GM12865 (cell line): Measurements from ENCODE around the gene AMZ2.

Source experiments
- DNase-seq: peaks from one replicate; pipeline ENCODE4 v3.0.0; 2010; ENCODE audit warnings: low read depth
- H3K4me3 ChIP-seq: 2 replicates; pipeline ENCODE4 v1.5.1; 2011; ENCODE audit warnings: mild to moderate bottlenecking, low read depth, low read length, control low read depth
- TF ChIP-seq, protein P1 (sequence below): IDR thresholded peaks from 2 replicates; pipeline ENCODE4 v1.5.1; 2011; ENCODE audit warnings: low read length, control low read depth, low read depth, inconsistent platforms; ENCODE audit not compliant: insufficient read depth; ENCODE audit errors: missing control alignments

AMZ2 gene

DNA sequence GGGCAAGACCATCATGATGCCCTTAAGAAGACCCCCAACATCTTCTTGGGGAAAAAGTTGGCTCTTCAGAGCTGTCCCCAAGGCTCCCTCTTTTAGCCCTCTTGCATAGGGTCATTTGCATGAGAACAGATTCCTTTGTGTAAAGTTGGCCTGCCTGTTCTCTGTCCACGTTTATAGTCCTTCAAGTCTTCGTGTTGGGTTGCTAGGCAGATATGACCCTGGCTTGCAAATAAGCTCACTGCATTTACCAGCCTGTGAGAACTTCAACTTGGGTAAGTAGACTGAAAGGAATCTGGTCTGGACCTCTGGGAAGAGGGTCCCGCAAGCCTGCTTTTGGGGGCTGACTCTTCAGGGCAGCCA, 46.3 kb downstream of the AMZ2 start:
- peak; percentile 16 for DNase-seq

DNA sequence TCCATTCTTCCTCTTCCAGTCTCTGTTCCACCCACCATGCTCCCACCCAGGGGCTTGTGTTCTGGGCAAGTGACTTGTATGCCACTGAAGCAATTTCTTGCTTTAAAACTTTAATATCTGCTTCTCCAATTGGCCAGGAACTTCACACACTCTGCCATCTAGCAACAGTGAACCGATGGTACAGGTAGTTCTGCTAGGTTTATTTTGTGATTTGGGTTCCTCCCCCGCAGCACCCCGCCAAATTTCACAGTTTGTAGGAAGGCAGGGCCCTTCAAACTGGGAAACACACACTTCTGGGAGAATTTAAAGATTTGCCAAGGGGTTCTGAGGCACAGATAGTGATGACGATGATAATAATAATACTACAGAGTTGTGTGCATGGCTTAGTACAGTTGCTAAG, 46.8 kb downstream of the AMZ2 start:
- H3K4me3 ChIP-seq, result no peak overlapping the region
- TF ChIP-seq, protein P1, sequence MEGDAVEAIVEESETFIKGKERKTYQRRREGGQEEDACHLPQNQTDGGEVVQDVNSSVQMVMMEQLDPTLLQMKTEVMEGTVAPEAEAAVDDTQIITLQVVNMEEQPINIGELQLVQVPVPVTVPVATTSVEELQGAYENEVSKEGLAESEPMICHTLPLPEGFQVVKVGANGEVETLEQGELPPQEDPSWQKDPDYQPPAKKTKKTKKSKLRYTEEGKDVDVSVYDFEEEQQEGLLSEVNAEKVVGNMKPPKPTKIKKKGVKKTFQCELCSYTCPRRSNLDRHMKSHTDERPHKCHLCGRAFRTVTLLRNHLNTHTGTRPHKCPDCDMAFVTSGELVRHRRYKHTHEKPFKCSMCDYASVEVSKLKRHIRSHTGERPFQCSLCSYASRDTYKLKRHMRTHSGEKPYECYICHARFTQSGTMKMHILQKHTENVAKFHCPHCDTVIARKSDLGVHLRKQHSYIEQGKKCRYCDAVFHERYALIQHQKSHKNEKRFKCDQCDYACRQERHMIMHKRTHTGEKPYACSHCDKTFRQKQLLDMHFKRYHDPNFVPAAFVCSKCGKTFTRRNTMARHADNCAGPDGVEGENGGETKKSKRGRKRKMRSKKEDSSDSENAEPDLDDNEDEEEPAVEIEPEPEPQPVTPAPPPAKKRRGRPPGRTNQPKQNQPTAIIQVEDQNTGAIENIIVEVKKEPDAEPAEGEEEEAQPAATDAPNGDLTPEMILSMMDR, result no peak
- DNase-seq, result no peak

More for the DNA sequence above, 46.3 kb downstream of the AMZ2 start:
- no peak overlapping the region for H3K4me3 ChIP-seq
- TF ChIP-seq, protein P1, result no peak

DNA sequence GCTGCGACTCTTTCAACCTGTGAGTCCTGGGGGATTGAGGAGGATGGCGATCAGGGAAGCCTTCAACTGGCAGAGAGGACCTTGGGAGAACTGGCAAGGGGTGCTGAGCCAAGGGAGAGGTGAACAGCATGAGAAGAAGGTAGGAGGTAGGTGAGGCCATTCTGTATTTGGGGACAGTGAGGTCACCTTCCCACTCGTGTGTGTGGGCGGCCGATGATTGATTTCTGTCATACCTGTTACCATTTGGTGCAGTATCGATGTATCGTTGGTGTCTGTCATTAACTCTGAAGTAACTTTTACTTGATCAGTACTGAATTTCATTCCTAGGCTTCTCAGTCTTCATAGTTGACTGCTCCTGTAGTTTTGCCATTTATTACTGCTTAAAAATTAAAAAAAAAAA, 47.2 kb downstream of the AMZ2 start:
- H3K4me3 ChIP-seq, result no peak overlapping the region
- TF ChIP-seq, protein P1, result no peak
- DNase-seq, result no peak

DNA sequence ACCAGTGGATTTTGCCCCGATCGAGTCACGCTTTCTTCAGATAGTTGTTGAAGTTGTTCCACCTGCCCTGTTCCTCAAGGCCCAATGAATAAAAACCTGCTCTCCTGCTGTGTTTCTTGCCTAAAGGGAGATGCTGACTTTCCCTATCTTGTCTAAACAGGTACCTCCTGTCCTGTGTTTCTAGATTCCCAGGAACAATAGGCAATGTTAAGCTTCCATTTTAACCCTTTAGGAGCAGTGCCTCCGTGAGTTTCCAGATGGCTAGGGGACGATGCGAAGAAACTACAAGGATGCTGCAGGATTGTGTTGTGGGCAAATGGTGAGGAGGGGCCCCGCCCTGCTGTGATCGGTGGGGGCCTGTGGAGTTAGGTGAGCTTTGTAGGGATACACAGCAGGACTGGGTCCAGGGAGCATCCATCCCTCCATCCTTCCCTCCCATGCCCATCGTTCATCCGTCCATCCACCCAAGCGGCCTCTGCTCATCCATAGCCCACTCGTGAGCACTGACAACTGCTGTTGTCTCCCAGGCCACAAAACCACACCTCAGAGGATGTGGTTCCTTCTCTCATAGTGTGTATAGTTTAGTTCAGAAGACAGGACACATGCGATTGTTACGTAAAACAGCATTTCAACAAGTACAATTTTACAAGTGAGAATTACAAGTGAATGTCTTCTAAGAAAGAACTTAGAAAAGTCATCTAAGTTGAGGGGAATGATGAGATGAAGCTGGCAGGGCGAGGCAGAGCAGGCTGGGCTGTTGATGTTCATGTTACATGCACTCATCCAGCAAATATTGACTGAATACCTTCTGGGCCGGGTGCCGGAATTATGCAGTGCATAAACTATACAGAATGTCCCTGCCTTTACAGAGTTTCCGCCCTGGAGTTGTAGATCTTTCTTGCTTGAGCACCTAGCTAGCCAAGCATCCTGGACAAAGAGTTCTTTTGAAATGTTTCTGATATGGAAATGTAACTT, 48.7 kb downstream of the AMZ2 start:
- no peak for DNase-seq
- TF ChIP-seq, protein P1, result no peak
- H3K4me3 ChIP-seq, result no peak overlapping the region

DNA sequence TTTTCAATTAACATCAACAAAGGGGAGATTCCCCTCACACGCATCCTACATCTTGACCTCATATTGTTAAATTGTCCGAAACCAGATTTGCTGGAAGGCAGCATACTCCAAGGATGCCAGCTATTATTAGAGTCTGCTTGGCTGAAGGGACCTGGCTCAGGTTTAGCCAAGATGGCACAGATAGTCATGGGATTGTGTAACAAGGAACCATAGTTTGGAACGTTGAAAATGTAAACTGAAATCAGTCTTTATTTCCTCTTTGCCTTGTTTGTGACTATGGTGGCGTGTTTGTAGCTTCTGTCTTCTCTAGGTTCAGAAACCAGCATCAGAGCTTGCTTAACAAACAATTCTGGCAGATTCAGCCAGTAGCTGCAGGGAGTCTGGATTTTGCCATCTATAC, 49.4 kb downstream of the AMZ2 start:
- TF ChIP-seq, protein P1, result no peak
- no peak overlapping the region for H3K4me3 ChIP-seq
- DNase-seq, result no peak

DNA sequence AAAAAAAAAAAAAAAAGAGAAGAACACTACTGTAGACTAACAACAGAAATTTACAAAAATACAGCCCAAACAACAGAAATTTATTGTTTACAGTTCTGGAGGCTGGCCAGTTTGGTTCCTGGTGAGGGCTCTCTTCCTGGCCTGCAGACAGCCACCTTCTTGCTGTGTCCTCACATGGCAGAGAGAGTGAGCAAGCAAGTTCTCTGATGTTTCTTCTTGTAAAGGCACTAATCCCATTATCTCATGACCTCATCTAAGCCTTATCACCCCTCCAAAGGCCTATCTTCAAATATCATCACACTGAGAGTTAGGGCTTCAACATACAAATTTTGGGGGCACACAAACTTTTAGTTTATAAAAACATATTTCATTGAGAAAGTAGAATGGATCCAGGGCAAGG, 50.8 kb downstream of the AMZ2 start:
- no peak for DNase-seq
- TF ChIP-seq, protein P1, result no peak
- H3K4me3 ChIP-seq, result no peak overlapping the region

DNA sequence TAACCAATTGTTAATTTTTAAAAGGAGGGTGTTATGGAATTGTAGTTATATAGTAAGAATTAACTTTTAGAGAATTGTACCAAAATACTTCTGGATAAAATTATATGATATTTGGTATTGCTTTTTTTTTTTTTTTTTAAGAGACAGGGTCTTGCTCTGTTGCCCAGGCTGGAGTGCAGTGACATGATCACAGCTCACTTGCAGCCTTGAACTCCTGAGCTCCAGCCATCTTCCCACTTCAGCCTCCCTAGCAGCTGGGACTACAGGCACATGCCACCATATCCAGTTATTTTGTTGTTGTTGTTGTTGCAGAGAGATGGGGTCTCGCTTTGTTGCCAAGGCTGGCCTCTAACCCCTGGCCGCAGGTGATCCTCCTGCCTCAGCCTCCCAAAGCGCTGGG, 52.0 kb downstream of the AMZ2 start:
- no peak overlapping the region for H3K4me3 ChIP-seq
- TF ChIP-seq, protein P1, result no peak
- DNase-seq, result no peak
